Measurements from ENCODE around the gene STRN. TPM values are rescaled to one million over a fixed set of nuclear protein-coding genes. Genes with fewer than 3 reads are reported as not detected.

The STRN gene, protein sequence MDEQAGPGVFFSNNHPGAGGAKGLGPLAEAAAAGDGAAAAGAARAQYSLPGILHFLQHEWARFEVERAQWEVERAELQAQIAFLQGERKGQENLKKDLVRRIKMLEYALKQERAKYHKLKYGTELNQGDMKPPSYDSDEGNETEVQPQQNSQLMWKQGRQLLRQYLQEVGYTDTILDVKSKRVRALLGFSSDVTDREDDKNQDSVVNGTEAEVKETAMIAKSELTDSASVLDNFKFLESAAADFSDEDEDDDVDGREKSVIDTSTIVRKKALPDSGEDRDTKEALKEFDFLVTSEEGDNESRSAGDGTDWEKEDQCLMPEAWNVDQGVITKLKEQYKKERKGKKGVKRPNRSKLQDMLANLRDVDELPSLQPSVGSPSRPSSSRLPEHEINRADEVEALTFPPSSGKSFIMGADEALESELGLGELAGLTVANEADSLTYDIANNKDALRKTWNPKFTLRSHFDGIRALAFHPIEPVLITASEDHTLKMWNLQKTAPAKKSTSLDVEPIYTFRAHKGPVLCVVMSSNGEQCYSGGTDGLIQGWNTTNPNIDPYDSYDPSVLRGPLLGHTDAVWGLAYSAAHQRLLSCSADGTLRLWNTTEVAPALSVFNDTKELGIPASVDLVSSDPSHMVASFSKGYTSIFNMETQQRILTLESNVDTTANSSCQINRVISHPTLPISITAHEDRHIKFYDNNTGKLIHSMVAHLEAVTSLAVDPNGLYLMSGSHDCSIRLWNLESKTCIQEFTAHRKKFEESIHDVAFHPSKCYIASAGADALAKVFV
- total RNA-seq (2021; ENCODE audit: unreplicated experiment) (37.4 TPM), Bru-seq, nascent RNA (percentile 83 among the genes with signal in this experiment), BruChase-seq, experiment 1, labeled RNA remaining after a 2-hour chase (percentile 80 among the genes with signal in this experiment), BruChase-seq, experiment 2, labeled RNA remaining after a 6-hour chase (percentile 85 among the genes with signal in this experiment)
- polyA plus RNA-seq (2012; ENCODE audit: insufficient read length), result 12.8 TPM
- long read RNA-seq, full-length matches to known transcripts, result 26 of 49 reads
- long read RNA-seq, partial matches to known transcripts, result 7 of 49 reads
- long read RNA-seq, other reads (novel, unspliced or antisense), result 16 of 49 reads

DNA sequence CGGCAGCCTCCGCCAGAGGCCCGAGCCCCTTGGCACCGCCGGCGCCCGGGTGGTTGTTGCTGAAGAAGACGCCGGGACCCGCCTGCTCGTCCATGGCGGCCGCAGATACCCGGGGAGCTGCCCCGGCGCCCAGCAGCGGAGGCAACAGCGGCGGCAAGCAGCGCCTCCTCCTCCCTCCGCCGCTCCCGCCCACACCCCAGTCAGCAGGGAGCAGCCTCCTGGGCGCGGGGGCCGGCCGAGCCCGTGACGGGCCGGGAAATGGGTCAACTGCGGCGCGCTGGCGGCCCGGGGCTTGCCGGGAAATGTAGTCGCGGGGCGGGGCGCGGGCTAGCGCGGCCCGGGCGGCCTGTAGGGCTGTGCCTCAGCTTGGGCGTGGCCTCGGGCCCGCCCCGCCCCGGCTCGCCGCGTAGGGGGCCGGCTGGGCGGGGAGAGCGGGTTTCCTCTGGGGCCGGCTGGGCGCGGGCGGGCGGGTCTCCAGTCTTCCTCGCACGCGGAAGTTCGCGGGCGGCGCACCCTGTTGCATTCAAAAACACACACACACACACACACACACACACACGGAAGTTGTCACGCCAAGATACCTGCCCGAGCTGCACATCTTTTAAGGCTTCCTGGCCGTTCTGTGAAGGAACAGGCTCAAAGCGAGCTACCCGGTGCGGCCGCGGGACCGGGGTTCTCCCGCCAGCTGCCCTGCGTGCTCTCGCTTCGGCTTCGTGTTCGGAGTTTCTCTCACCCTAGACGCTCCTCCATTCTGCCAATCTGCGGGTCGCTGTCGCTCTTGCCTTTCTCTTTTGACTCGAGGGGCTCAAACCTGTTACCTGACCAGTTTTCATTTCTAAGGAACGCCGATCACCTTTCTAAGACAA, at the start of gene STRN:
Gene STRN, minus strand, starts transcription at position 167 of the 866 bp plus-strand sequence. Its CDS starts 73 bp downstream, at position 94.
- POLR2A ChIA-PET, result interaction anchor here (0.5 to 0.6 kb wide), 3 partner anchors 25 to 92 kb away, joined by 3 to 6 read pairs (median 5); no protein-coding TSS in a partner anchor
- DNase-seq (ENCODE audit: low read depth, low spot score) (peak; percentile 71), ATAC-seq (peak; percentile 97)
- no TSS peak for BruUV-seq (replicated peaks)
- Histone ChIP-seq H3K27me3 (ENCODE audit: control insufficient read depth, insufficient read depth, low read length) (no peaks in the 10 kb centered on the region), H3K4me3 (ENCODE audit: low read depth in 2 of 2, low read length in 2 of 2) (peak within 1 kb of the TSS; percentile 85 to 98), H3K9me3 (ENCODE audit: control insufficient read depth, insufficient read depth, low read depth, low read length) (no peaks in the 10 kb centered on the region), H3K27ac (ENCODE audit: low read length) (peak within 1 kb of the TSS; percentile 87), H3K36me3 (ENCODE audit: control insufficient read depth, insufficient read depth, low read length) (peaks cover 4% of the 10 kb centered on the region; the same call in 1 of the 2 replicates), H3K4me1 (ENCODE audit: control insufficient read depth, insufficient read depth, low read length) (peaks cover 25% of the 10 kb centered on the region)
- intact Hi-C loops (cut with micrococcal nuclease; ENCODE audit: unreplicated experiment), result no loop called here
- CTCF ChIA-PET, result no interaction called here
- in situ Hi-C loops (cut with HindIII; ENCODE audit: low pct_unique_long_range_greater_than_20kb, low sequenced_read_pairs), result no loop called here
- no peak for TF ChIP-seq TCF7L2 (IDR thresholded peaks at IDR 0.05; ENCODE audit: low read depth, low read length)
- TF ChIP-seq, protein P1, sequence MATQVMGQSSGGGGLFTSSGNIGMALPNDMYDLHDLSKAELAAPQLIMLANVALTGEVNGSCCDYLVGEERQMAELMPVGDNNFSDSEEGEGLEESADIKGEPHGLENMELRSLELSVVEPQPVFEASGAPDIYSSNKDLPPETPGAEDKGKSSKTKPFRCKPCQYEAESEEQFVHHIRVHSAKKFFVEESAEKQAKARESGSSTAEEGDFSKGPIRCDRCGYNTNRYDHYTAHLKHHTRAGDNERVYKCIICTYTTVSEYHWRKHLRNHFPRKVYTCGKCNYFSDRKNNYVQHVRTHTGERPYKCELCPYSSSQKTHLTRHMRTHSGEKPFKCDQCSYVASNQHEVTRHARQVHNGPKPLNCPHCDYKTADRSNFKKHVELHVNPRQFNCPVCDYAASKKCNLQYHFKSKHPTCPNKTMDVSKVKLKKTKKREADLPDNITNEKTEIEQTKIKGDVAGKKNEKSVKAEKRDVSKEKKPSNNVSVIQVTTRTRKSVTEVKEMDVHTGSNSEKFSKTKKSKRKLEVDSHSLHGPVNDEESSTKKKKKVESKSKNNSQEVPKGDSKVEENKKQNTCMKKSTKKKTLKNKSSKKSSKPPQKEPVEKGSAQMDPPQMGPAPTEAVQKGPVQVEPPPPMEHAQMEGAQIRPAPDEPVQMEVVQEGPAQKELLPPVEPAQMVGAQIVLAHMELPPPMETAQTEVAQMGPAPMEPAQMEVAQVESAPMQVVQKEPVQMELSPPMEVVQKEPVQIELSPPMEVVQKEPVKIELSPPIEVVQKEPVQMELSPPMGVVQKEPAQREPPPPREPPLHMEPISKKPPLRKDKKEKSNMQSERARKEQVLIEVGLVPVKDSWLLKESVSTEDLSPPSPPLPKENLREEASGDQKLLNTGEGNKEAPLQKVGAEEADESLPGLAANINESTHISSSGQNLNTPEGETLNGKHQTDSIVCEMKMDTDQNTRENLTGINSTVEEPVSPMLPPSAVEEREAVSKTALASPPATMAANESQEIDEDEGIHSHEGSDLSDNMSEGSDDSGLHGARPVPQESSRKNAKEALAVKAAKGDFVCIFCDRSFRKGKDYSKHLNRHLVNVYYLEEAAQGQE (IDR thresholded peaks at IDR 0.05; ENCODE audit: insufficient read depth in 1 of 2, low read depth in 2 of 2, low read length in 1 of 2), result 0 out of 4 replicates have a peak, but pooled peaks of 1 of the 2 experiments have one; percentile 18
- TF ChIP-seq SIN3A (IDR thresholded peaks at IDR 0.05; ENCODE audit: borderline replicate concordance, insufficient read depth, low read depth, low read length), result peak; percentile 51; the same call in 1 of the 2 replicates
- peak; percentile 77 for TF ChIP-seq POLR2AphosphoS5 (IDR thresholded peaks at IDR 0.05; ENCODE audit: low read depth, low read length)
- TF ChIP-seq CTCF (IDR thresholded peaks at IDR 0.05), result no peak

- in situ Hi-C loops (cut with HindIII; ENCODE audit: low pct_unique_long_range_greater_than_20kb, low sequenced_read_pairs) (no loop called here), intact Hi-C loops (cut with micrococcal nuclease; ENCODE audit: unreplicated experiment) (no loop called here)
- no peak for ATAC-seq
- Histone ChIP-seq H3K36me3 (ENCODE audit: control insufficient read depth, insufficient read depth, low read length) (peaks cover 16% of the 10 kb centered on the region), H3K4me3 (ENCODE audit: low read depth in 2 of 2, low read length in 2 of 2) (no peak overlapping the region), H3K27ac (ENCODE audit: low read length) (no peak overlapping the region), H3K4me1 (ENCODE audit: control insufficient read depth, insufficient read depth, low read length) (no peaks in the 10 kb centered on the region), H3K9me3 (ENCODE audit: control insufficient read depth, insufficient read depth, low read depth, low read length) (no peaks in the 10 kb centered on the region), H3K27me3 (ENCODE audit: control insufficient read depth, insufficient read depth, low read length) (no peaks in the 10 kb centered on the region)
- no TSS peak for BruUV-seq (replicated peaks)
- CTCF ChIA-PET, result no interaction called here
- POLR2A ChIA-PET, result interaction anchor here (0.7 kb wide), 1 partner anchor 339 kb away, joined by 4 read pairs; no protein-coding TSS in a partner anchor
- no peak for DNase-seq (ENCODE audit: low read depth, low spot score)
- TF ChIP-seq POLR2AphosphoS5 (IDR thresholded peaks at IDR 0.05; ENCODE audit: low read depth, low read length) (no peak), SIN3A (IDR thresholded peaks at IDR 0.05; ENCODE audit: borderline replicate concordance, insufficient read depth, low read depth, low read length) (no peak), TCF7L2 (IDR thresholded peaks at IDR 0.05; ENCODE audit: low read depth, low read length) (no peak), CTCF (IDR thresholded peaks at IDR 0.05) (no peak)
- TF ChIP-seq, protein P1 (IDR thresholded peaks at IDR 0.05; ENCODE audit: insufficient read depth in 1 of 2, low read depth in 2 of 2, low read length in 1 of 2), result no peak
Observed at GRCh38 chr2:37013315-37013641, 46.9 kb upstream of the STRN start.
